Measurements from ENCODE around the gene ANKFY1.
A peak's percentile ranks its signal among the peaks of the same experiment; 100 is the strongest.

Gene ANKFY1

GRCh38 chr17:4161967-4162305 lies 101.8 kb downstream of the ANKFY1 start:
- DNase-seq (ENCODE audit: extremely low spot score), result no peak
- TF ChIP-seq CTCF (IDR thresholded peaks at IDR 0.05; ENCODE audit: control extremely low read depth, extremely low read depth, low read depth, missing control alignments), result no peak
- CTCF ChIA-PET, result interaction anchor here (1.6 to 2.3 kb wide), 2 partner anchors 54 to 248 kb away, joined by 5 to 6 read pairs; no protein-coding TSS in a partner anchor
- POLR2A ChIA-PET, result no interaction called here

- ChIA-PET POLR2A (no interaction called here), CTCF (interaction anchor here (0.9 to 2.7 kb wide), 4 partner anchors 8 to 406 kb away, joined by 3 to 8 read pairs (median 6); no protein-coding TSS in a partner anchor)
- TF ChIP-seq CTCF (IDR thresholded peaks at IDR 0.05; ENCODE audit: control extremely low read depth, extremely low read depth, low read depth, missing control alignments), result no peak
- DNase-seq (ENCODE audit: extremely low spot score), result no peak
Observed at GRCh38 chr17:4161192-4161966, 102.4 kb downstream of the ANKFY1 start.

GRCh38 chr17:4160294-4160859 lies 103.4 kb downstream of the ANKFY1 start:
- ChIA-PET POLR2A (no interaction called here), CTCF (interaction anchor here (0.9 to 2.8 kb wide), 7 partner anchors 9 to 407 kb away, joined by 3 to 8 read pairs (median 5); no protein-coding TSS in a partner anchor)
- no peak for DNase-seq (ENCODE audit: extremely low spot score)
- TF ChIP-seq CTCF (IDR thresholded peaks at IDR 0.05; ENCODE audit: control extremely low read depth, extremely low read depth, low read depth, missing control alignments), result no peak

GRCh38 chr17:4159761-4160160 lies 104.0 kb downstream of the ANKFY1 start:
- ChIA-PET POLR2A (no interaction called here), CTCF (interaction anchor here (0.8 to 2.8 kb wide), 8 partner anchors 10 to 261 kb away, joined by 3 to 8 read pairs (median 4); partner anchors contain the start of gene CYB5D2)
- TF ChIP-seq CTCF (IDR thresholded peaks at IDR 0.05; ENCODE audit: control extremely low read depth, extremely low read depth, low read depth, missing control alignments), result no peak
- DNase-seq (ENCODE audit: extremely low spot score), result no peak

- DNase-seq (ENCODE audit: extremely low spot score), result no peak
- ChIA-PET CTCF (interaction anchor here (1.6 to 5.3 kb wide), 3 partner anchors 8 to 25 kb away, joined by 3 to 19 read pairs (median 8); no protein-coding TSS in a partner anchor), POLR2A (no interaction called here)
- no peak for TF ChIP-seq CTCF (IDR thresholded peaks at IDR 0.05; ENCODE audit: control extremely low read depth, extremely low read depth, low read depth, missing control alignments)
Observed at GRCh38 chr17:4157618-4158333, 106.0 kb downstream of the ANKFY1 start.

- ChIA-PET POLR2A (no interaction called here), CTCF (interaction anchor here (1.6 to 5.3 kb wide), 4 partner anchors 12 to 59 kb away, joined by 3 to 19 read pairs (median 6); no protein-coding TSS in a partner anchor)
- peak; percentile 1 for TF ChIP-seq CTCF (IDR thresholded peaks at IDR 0.05; ENCODE audit: control extremely low read depth, extremely low read depth, low read depth, missing control alignments)
- DNase-seq (ENCODE audit: extremely low spot score), result no peak
Observed at GRCh38 chr17:4156750-4157381, 106.9 kb downstream of the ANKFY1 start.
